Fibroblast of skin of right quadriceps (primary cell): ENCODE results near the gene DGAT2.
"Not testable (repeated sequence)": the region's sequence is repeated elsewhere in the genome, so short reads cannot be mapped to it uniquely, and the experiment has no call there.

Experiments used
- DNase-seq: peaks from one replicate; pipeline ENCODE4 v3.0.0-alpha.2; 2013

Gene DGAT2

DNA sequence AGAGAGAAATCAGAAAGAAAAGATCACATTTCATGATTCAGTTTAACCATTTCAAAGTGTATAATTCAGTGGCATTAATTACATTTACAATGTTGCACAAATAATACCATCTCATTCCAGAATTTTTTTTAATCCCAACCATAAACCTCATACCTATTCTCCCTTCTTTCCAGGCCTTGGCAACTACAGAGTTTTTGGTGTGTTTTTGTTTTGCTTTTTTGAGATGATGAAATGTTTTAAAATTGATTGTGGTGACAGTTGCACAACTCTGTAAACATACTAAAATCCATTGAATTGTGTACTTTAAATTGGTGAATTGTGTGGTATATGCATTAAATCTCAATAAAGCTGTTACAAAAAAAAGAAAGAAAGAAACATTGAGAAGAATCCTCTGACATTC is 13.6 kb upstream of the DGAT2 start:
- not testable (repeated sequence) for DNase-seq

DNA sequence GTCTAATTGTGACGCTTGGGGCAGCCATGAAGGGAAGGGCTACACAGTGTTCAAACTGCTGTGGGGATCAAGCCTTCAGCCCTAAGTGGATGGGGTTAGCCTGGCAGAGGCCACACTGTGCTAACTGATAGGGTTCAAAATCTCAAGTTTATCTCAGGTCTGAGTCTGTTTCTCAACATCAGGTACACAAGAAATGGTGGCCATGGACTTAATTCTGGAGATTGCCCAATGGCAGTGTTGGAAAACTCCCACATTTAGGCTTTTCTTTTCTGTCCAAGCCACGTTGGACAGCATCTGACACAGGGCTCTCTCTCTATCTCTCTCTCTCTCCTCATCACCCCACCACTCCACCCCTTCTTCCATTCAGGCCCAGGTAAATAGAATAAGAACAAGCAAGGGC is 10.9 kb upstream of the DGAT2 start:
- no peak for DNase-seq

DNA sequence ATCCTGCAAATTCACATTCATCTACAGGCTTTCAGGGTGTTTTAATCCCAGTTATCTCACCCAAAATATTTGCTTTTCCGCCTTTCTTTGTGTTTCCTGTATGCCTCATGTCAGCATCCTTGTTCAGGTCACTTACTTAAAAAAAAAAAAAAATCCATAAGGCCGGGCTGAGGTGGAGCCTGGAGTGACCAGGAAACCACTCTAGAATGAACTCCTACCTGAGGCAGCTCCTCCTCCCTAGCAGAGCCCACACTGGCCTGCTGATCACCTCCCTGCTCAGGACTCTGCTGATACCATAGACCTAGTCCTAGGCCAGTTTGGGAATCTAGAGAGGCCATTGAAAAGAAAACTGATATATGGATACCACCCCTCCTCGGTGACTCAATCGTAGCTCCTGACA is 8.7 kb upstream of the DGAT2 start:
- DNase-seq = no peak

DNA sequence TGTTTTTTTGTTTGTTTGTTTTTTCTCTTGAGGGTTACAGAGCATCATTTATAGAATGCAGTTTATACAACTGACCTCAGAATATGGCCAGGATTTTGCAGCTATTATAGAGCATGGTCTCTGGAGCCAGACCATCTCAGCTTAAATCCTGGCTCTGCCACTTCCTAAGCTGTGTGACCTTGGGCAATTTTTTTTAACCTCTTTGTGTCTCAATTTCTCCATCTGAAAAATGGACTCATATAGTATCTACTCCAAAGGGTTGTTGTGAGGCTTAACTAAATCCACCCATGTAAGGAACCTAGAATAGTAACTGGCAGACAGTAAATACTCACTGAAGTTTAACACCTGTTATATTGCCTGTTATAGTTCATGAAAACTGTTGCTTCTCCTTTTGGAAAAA is 8.3 kb upstream of the DGAT2 start:
- DNase-seq = no peak

DNA sequence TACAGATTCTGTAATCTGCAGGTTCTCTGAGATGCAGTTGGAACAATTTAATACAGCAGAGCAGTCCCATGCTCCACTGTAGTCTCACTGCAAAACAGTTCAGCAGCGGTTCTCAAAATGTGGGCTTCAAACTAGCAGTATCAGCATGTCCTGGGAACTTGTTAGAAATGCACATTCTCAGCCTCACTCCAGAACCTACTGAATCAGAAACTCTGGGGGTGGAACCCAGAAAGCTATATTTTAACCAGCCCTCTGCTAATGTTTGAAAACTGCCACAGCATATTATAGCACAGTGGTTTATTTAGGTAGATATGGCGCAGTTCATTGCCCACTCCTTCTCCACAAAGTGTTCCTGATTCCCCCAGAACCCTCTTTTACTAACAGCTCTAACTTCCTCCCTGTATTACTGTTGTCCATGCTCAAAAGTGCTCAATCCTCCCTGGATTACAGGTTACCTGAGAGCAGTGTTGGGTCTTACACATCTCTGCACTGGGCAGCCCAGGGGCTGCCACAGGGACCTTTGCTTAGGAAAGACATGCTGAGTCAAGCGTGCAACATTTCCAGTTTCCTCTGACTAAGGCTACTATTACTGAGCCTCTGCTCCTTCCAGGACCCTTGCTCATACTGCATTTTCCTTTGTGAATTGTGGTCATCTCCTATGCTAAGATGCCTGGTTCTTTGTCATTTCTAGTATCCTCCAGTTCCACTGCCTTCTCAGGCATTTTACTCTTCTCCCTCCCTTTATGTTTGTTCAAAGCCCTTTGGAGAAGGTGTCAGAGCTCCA is 7.7 kb upstream of the DGAT2 start:
- peak; percentile 63 for DNase-seq

DNA sequence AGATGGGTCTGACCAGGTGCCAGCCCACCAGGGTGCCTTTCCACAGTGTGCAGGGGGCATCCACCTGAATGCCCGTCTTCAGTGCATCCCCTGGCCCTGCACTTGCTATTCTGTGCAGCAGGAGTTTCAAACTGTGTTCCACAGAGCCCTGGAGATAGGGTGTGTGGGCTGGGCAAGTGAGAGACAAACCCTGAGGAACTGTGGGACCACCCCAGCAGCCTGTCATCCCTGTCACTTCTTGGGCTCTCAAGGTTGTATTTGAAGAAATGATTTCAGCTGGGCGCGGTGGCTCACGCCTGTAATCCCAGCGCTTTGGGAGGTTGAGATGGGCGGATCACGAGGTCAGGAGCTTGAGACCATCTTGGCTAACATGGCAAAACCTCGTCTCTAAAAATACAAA is 6.4 kb upstream of the DGAT2 start:
- DNase-seq = no peak

DNA sequence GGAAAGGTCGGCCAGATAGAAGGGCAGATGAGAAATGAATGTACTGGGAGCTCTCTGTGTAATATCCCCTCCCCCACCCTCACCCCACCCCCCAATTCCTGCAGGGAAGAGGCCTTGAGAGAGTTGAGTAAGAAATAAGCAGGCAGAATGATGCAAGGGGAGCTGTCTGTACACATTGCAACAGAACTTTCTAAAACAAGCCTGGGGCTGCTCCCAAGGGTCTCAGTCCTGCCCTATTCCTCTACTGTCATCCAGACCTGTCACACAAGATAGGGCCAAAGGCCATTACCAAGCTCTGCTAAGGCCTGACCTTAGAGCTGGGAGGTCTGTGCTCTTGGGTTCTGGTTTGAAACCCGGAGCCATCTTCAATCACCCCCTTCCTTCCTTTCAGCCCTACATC is 5.7 kb upstream of the DGAT2 start:
- DNase-seq = peak; percentile 76

DNA sequence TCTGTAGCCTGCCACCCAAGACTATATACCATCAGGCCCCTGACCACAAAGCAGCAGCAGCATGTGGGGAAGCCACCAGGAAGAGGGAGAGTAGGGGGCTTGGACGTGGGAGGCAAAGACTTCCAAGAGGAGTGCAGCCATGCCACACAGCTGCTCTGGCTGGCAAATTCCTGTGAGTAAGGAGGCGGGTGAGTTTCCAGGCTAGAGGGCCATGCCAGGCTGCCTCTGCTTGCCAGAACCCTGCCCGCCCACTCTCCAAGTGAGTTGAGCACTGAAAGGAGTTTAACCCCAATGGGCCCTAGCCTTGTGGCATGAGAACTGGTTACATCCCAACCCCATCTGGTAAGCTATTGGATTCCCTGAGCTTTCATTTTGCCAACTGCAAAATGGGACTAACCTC is 4.7 kb upstream of the DGAT2 start:
- DNase-seq = no peak

DNA sequence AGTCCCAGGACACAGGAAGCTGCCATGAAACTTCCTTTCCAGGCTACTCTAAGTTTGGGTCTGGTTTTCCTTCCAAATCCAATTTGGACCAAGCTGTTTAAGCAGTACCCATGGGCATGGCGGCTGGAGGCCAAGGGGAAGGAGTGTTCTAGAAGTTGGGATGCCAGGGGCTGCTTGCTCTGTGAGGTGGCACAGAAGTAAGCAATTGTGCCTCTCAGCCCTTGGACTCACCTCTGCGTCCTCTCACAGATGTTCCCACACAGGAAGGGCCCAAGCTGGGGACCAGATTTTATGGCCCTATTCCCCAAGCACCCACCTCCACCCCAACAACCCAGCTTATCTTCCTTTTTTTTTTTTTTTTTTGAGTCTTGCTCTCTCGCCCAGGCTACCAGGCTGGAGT is 3.5 kb upstream of the DGAT2 start:
- no peak for DNase-seq

DNA sequence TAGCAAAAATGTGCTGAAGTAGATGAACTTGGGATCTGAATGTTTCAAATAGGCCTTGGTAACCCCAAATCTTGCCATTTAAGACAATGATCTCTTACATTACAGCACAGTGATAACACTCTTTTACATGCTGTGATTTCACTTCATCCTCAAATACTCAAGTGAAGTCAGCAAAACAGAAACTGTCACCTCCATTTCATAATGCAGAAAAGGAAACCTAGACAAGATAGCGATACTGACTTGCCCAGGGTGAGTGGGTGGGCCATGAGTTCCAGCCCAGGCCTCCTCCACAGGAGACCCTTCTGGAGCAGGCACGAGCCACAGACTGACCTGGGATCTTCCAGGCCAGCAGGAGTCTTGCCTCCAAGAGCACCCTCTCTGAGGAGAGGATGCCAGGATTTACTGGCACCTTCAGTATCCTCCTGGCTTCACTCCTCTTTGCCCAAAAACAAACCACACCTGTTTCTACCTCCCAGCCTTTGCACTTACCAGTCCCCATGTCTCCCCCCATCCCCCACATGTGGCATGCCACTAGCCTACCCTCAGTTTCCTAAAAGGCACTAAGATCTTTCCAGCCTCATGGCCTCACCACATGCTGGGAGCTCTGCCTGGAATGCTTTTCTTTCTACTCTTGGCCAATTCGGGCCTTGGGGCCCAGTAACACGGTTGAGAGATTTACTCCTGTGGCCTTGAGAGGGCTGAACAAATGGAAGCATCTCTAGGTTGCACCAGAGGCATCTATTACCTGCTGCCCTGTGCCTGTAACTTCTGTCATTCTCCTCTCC is 1.9 kb upstream of the DGAT2 start:
- no peak for DNase-seq

DNA sequence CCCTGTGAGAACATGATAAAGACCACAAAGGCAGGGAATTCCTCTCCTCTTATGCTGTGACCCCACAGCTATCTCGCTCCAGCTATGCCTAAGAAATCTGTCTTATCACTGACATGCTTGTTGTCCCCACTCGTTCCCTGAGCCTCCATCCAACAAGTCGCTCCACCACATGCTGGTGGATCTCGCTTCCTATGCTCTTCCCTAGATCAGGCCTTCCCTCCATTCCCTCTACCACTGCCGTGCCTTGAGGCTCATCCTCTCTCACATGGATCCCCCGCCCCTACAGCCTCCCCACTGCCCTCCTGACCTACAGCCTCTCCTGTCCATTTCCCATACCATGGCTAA is 1.4 kb upstream of the DGAT2 start:
- DNase-seq = no peak

DNA sequence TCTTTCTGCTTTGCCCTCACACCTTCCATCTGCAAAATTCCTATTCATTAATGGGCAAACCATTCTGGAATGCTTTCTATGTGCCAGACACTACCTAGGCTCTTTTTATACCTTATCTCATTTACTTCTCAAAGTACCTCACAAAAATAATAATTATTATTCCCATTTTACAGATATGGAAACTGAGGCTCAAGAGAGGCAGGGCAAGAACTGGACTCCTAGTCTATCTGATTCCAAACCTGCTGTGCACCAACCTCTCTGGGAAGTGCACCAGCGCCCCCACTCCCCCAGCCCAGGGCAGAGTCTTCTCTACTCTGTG is 826 bp upstream of the DGAT2 start:
- no peak for DNase-seq

DNA sequence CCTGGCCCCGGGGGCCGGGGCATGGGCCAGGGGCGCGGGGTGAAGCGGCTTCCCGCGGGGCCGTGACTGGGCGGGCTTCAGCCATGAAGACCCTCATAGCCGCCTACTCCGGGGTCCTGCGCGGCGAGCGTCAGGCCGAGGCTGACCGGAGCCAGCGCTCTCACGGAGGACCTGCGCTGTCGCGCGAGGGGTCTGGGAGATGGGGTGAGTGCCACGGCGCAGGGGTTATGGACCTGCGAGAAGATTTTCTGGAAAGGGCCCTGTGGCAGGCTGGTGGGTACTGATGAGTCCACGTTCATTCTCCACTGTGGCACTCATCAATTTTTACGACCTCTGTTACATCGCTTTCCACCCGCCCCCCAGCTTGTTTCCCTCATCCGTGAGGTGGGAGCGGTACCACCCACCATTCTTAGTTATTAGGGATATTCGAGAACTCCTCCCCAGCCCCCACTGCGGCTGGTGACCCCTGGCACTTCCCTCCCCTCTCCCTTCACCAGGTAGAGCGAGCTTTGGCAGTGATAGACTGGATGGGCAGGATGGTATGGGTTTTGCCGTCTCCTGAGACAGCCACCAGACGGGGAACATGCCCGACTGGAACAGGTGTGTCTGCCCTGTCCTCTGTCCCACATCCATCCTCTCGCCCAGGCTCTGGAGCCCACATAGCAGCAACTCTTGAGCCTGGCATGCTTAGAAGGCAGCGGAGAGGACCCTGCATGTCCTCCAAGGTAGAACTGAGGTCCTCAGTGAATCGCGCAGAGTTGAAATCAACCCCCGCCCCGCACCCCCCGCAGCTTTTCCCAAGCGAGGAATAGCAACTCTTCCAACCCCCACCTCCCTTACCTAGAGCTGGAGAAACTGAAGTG is 562 bp downstream of the DGAT2 start:
- no peak for DNase-seq

DNA sequence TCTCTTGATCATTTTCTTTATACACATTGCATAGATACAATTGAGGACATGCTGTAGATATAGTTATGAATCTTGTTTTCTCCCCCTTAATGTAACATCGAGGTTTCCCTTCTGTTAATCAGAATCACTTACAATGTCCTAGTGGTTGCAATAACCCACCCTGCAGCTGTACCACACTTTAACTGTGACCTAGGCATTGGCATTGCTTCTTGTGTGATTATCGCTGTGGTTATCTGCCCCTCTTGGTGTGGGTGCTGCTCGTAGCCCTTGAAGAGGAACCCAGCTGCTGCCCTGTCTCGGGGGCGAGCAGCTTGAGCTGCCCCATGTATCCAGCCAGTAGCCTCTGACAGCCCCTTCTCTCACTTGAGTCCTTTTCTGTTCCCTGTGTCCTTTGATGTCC is 1.5 kb downstream of the DGAT2 start:
- DNase-seq = no peak

DNA sequence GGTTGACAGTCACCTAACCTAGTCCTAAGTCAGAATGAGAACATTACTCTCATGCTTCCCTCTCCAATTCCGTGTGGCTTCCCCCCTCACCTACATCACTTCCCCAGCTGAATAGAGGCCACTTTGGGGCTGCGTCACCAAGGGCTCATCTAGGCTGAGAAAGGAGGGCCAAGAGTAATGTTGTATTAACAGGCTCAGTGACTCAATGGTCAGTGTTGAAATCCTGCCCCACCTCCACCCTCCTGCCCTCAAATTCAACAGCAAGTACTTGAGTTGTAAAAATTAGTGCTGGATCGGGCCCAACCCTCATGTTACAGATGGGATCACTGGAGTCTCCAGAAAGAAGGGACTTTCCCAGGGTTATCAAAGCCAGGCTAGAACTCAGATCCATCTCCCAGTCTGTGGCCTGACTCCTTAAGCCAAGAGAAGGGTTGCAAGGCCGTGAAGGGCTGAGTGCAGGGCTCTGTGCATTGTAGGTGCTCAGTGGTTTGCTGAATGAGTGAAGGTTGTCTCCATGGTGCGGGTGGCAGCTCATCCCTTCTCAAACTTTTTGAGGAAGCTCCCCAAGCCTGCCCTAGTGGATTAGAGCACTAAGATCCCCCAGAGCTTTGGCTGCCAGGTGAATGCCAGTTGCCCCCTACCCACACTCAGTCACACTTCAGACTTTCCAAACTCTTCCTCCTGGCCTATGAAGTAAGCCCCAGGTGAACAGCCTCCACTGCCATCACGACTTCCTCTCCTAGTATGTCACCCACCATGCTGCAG is 3.2 kb downstream of the DGAT2 start:
- peak; percentile 59 for DNase-seq

DNA sequence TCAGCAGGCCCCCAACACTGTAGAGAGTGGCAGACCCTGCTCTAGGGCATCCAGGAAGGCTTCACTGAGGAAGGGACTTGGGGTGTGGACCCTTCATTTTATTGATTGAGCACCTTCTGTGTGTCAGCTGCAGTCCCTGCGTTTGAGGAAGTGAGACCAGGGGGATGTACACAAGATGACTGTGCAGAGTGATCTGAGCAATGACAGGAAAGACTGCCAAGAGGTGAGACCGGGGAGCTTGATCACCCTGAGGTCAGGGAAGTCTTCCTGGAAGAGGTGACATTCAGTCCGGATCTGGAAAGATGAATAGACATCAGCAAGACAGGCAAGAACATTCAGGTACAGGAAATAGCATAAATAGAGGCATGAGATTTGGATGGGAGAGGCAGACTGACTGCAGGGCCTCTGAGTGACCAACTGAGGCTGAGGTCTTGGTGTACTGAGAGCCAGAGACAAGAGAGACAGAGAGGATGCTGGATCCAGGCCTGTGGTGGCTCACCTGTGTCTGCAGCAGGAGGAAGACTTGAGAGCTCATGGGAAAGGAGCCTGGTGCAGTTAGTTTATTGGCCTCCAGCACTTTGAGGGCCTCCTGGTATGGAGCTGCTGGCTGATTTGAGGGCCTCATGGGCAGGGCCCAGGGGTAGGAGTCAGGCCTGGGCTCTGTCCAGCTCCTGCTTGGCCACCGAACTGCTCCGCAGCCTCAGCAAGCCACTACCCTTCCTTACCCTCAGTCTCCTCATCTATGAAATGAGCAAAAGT is 5.2 kb downstream of the DGAT2 start:
- DNase-seq = no peak

DNA sequence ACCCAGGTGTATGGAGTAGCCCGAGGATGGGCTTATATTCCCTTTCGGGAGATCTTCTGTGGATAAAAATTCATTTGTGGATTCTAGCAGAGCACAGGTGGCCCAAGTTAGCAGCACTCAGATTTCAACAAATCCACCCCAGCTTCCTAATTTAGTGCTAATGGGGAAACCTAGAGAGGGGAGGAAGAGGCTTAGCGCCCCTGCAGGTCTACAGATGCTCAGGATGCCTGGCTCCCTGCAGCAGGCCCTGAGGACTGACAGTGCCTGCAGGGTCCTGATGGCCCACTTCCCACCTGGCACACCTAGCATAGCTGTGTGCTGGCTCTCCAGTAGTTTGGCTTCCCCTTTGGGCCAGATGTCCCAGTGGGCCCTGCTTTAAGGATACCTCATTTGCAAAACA is 6.5 kb downstream of the DGAT2 start:
- no peak for DNase-seq

DNA sequence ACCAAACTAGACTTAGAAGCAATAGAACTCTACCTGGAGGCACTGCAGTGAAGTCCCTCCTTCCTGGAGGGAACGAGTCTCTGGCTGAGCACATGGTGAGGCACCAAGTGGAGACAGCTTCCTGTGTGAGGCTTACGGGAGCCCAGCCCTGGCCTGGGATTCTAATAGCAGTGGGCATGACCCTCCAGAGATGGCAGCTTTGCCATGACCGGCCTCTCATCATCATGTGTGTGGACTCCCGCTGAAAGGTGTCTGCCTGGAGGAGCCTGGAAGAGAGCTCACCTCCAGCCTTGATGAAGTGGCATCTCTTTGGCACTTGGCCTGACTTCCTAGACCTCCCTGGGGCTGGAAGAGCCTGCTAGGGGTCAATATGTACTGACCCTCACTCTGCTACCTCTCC is 8.0 kb downstream of the DGAT2 start:
- DNase-seq = no peak

DNA sequence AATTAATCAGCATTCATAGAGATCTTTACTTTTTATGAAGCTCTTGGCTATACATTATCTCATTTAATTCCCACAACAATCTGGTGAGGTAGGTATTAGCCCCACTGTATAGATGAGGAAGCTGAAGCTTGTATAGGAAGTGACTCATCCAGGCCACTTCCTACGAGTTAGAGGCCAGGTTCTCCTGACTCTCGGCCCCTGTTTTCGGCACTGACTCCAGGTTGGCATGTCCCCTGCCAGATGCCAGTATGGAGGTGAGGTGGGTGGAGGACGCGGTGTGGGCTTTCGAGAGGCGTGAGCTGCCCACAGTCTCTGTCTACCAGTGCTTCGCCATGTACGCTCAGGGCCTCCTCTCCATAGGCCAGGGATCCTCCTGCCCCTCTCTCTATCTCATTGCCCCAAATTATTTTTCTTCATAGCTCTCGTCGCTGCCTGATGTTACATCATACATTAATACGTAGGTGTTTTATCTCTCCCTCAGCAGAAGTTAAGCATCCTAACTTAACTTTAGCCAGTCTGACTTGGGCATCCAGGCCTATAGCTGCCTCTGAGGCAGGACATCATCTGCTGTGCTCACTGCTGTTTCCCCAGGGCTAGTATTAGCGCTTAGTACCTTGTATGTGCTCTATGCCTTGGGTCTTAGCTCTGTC is 9.0 kb downstream of the DGAT2 start:
- DNase-seq = no peak

DNA sequence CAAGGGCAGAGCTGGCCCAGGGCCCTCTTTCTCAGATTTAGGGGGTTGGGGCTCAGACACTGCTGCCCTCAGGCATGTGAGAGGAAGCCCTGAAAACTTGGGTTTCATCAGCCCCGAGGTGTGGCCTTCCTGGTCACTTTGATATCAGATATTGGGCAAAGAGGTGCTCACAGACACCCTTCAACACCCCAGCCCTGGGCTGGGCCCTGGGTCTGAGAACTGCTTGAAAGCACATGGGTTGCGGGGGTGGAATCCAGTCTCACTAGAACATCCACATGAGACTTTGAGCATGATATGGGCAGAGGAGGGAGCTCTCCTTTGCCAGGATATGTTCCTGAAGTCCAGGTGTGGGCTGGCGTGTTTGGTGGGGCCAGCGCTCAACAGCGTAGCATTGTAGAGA is 10.4 kb downstream of the DGAT2 start:
- no peak for DNase-seq

DNA sequence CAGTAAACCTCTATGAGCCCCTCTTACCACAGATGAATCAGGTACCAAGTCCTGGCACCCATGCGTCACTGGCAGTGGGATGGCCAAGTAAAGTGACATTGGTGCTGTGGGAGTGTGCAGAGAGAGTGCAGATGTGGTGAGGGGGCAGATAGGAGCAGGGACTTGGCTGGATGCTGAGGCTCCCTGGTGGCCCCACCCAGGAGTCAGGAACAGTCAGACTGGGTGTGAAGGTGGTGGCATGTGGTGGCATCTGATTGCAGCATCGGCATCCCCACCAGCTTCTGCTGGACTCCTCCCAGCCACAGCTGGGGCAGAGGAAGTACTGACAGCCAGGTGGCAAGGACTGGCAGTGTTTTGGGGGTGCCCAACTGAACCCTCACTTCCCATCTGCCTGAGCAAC is 11.4 kb downstream of the DGAT2 start:
- no peak for DNase-seq

DNA sequence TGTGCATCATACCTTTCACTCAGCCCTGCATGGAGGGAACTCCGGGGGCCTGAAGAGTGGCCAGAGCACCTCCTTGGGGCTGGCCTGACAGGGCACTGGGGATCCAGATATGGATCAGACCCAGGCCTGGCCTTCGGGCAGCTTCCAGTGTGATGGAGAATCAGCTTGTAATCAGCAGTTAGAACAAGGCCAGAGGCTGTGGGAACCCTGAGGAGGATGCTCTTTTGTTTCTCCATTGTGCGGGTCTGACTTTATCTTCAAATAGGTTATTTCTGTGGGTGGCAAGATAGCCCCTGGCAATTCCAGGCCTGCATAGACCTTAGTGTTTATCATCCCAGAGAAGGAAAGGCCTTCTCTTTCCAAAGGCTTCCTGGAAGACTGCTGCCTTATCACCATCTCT is 12.3 kb downstream of the DGAT2 start:
- DNase-seq = no peak
